OCI-LY7 (cell line): Measurements from ENCODE around the gene SLC9A3.

Source experiments
- CTCF ChIP-seq: fragments of 200-600 bp; sonication (generic); conservative IDR thresholded peaks from 2 replicates; pipeline ENCODE4 v1.5.1; 2014; ENCODE audit warnings: mild to moderate bottlenecking, antibody characterized with exemption, low read length, moderate library complexity, mixed read lengths
- EZH2phosphoT487 ChIP-seq: fragments of 200-600 bp; sonication (generic); IDR thresholded peaks from 2 replicates; pipeline ENCODE4 v1.6.1; 2018; ENCODE audit warnings: low read depth, borderline replicate concordance, mild to moderate bottlenecking, mixed run types, antibody characterized with exemption, low read length, moderate library complexity, mixed read lengths

GRCh38 chr5:490116-491106 is 33.8 kb downstream of the SLC9A3 start:
- TF ChIP-seq CTCF (no peak), EZH2phosphoT487 (no peak)
